IMR-90 (cell line): ENCODE measurements around the gene POFUT2. TPM values are rescaled to one million over a fixed set of nuclear protein-coding genes. Genes with fewer than 3 reads are reported as not detected.

Experiments used
- ATAC-seq: fragments of 200-7000 bp; cut with Tn5 transposase; 2 replicates; pipeline ENCODE4 v1.9.1; 2020; ENCODE audit warnings: low read depth, mild to moderate bottlenecking, moderate library complexity
- BruUV-seq: library from RNA; stranded (reverse); fragments of 400-500 nt; replicated peaks from 2 replicates; lab custom pipeline; 2021; lab: Mats Ljungman, UMichigan
- CTCF ChIA-PET: fragments of 300-600 bp; formaldehyde crosslinking; extraction: SDS; loops from one replicate; lab custom pipeline; 2021; ENCODE audit warnings: antibody characterized with exemption; lab: Yijun Ruan, JAX
- POLR2A ChIA-PET: fragments of 300-600 bp; sonication (Branson Sonifier 250); formaldehyde crosslinking; loops from one replicate; lab custom pipeline; 2022; ENCODE audit warnings: antibody characterized with exemption; ENCODE audit not compliant: unreplicated experiment; lab: Charles Lee
- DNase-seq: peaks from one replicate; pipeline ENCODE4 v3.0.0; 2013
- H2AFZ ChIP-seq: replicated peaks from 2 replicates; pipeline ENCODE3; 2013; ENCODE audit warnings: low read length, mild to moderate bottlenecking; ENCODE audit not compliant: poor library complexity
- H2AK5ac ChIP-seq: 2 replicates; pipeline ENCODE4 v1.6.1; 2013; ENCODE audit warnings: low read depth, low read length, inconsistent platforms
- H2AK9ac ChIP-seq: replicated peaks from 2 replicates; pipeline ENCODE3; 2013; ENCODE audit warnings: mild to moderate bottlenecking, low read depth, low read length, moderate library complexity; ENCODE audit not compliant: poor library complexity
- H2BK120ac ChIP-seq: 2 replicates; pipeline ENCODE4 v1.6.1; 2013; ENCODE audit warnings: low read depth, low read length, inconsistent platforms
- H2BK15ac ChIP-seq: 3 replicates; pipeline ENCODE4 v1.6.1; 2013; ENCODE audit warnings: low read depth, low read length, inconsistent platforms
- H2BK20ac ChIP-seq: 2 replicates; pipeline ENCODE4 v1.6.1; 2013; ENCODE audit warnings: low read depth, mild to moderate bottlenecking, inconsistent platforms, low read length, moderate library complexity
- H2BK5ac ChIP-seq: 2 replicates; pipeline ENCODE4 v1.6.1; 2013; ENCODE audit warnings: mild to moderate bottlenecking, low read depth, low read length, inconsistent platforms; ENCODE audit not compliant: poor library complexity, severe bottlenecking
- H3K14ac ChIP-seq: replicated peaks from 2 replicates; pipeline ENCODE4 v1.6.1; 2013; ENCODE audit warnings: low read depth, low read length, inconsistent platforms
- H3K18ac ChIP-seq: 2 replicates; pipeline ENCODE4 v1.6.1; 2013; ENCODE audit warnings: low read depth, low read length, control low read depth
- H3K23ac ChIP-seq: 2 replicates; pipeline ENCODE4 v1.6.1; 2013; ENCODE audit warnings: low read depth, low read length, inconsistent platforms
- H3K27ac ChIP-seq: 2 replicates; pipeline ENCODE4 v1.5.1; 2013; ENCODE audit warnings: mild to moderate bottlenecking, control low read depth, low read length; ENCODE audit not compliant: insufficient read depth
- H3K27me3 ChIP-seq: 2 replicates; pipeline ENCODE4 v1.6.1; 2013; ENCODE audit warnings: low read length; ENCODE audit not compliant: control insufficient read depth, insufficient read depth
- H3K36me3 ChIP-seq: 2 replicates; pipeline ENCODE4 v1.6.1; 2013; ENCODE audit warnings: low read length, mixed read lengths; ENCODE audit not compliant: control insufficient read depth, insufficient read depth
- H3K4ac ChIP-seq: 2 replicates; pipeline ENCODE4 v1.6.1; 2013; ENCODE audit warnings: low read depth, low read length, inconsistent platforms
- H3K4me1 ChIP-seq: 2 replicates; pipeline ENCODE4 v1.6.1; 2013; ENCODE audit warnings: low read length, mixed read lengths; ENCODE audit not compliant: control insufficient read depth, insufficient read depth
- H3K4me2 ChIP-seq: 2 replicates; pipeline ENCODE4 v1.6.1; 2013; ENCODE audit warnings: low read depth, mild to moderate bottlenecking, control low read depth, low read length, moderate library complexity
- H3K4me3 ChIP-seq: 2 replicates; pipeline ENCODE4 v1.5.1; 2013; ENCODE audit warnings: low read depth, mild to moderate bottlenecking, control low read depth, low read length, moderate library complexity; ENCODE audit not compliant: insufficient read depth
- H3K56ac ChIP-seq: 2 replicates; pipeline ENCODE4 v1.6.1; 2013; ENCODE audit warnings: low read length, inconsistent platforms; ENCODE audit not compliant: insufficient read depth; ENCODE audit errors: extremely low read depth
- H3K79me1 ChIP-seq, 2 experiments: 2 replicates each; pipeline ENCODE4 v1.6.1; 2013; ENCODE audit warnings: low read length in 2 of 2, inconsistent platforms in 1 of 2, low read depth in 1 of 2
- H3K9ac ChIP-seq: 2 replicates; pipeline ENCODE4 v1.6.1; 2013; ENCODE audit warnings: low read depth, low read length, control low read depth
- H3K9me1 ChIP-seq: 2 replicates; pipeline ENCODE4 v1.6.1; 2013; ENCODE audit warnings: low read length, inconsistent platforms; ENCODE audit not compliant: insufficient read depth
- H3K9me3 ChIP-seq: 2 replicates; pipeline ENCODE4 v1.6.1; 2013; ENCODE audit warnings: low read length; ENCODE audit not compliant: control insufficient read depth, insufficient read depth
- H4K20me1 ChIP-seq: 2 replicates; pipeline ENCODE4 v1.6.1; 2013; ENCODE audit warnings: low read length, inconsistent platforms; ENCODE audit not compliant: insufficient read depth
- H4K5ac ChIP-seq: 2 replicates; pipeline ENCODE4 v1.6.1; 2013; ENCODE audit warnings: mild to moderate bottlenecking, low read depth, low read length, control low read depth
- H4K8ac ChIP-seq, 2 experiments: 2 replicates each; pipeline ENCODE4 v1.6.1; 2013; ENCODE audit warnings: low read depth in 2 of 2, low read length in 2 of 2, control low read depth in 1 of 2, inconsistent platforms in 1 of 2
- H4K91ac ChIP-seq: 2 replicates; pipeline ENCODE4 v1.6.1; 2013; ENCODE audit warnings: low read depth, low read length, inconsistent platforms; ENCODE audit not compliant: insufficient read depth
- CTCF ChIP-seq: conservative IDR thresholded peaks from 2 replicates; pipeline ENCODE4 v1.5.1; 2012; ENCODE audit warnings: mild to moderate bottlenecking, low read depth, low read length, improper control_type of control experiment
- FOS ChIP-seq: fragments of 150-350 bp; IDR thresholded peaks from 2 replicates; pipeline ENCODE4 v1.6.1; 2016; ENCODE audit warnings: low read depth, low read length
- MAZ ChIP-seq: IDR thresholded peaks from 2 replicates; pipeline ENCODE4 v1.6.1; 2012; ENCODE audit warnings: low read depth, mild to moderate bottlenecking, low read length, improper control_type of control experiment, moderate library complexity, borderline replicate concordance
- NFE2L2 ChIP-seq: fragments of 150-350 bp; IDR thresholded peaks from 2 replicates; pipeline ENCODE4 v1.6.1; 2016; ENCODE audit warnings: low read depth, mild to moderate bottlenecking, low read length
- POLR2A ChIP-seq: IDR thresholded peaks from 2 replicates; pipeline ENCODE4 v1.6.1; 2012; ENCODE audit warnings: mild to moderate bottlenecking, low read depth, low read length
- RAD21 ChIP-seq: IDR thresholded peaks from 2 replicates; pipeline ENCODE4 v1.6.1; 2012; ENCODE audit warnings: low read length, improper control_type of control experiment
- RFX5 ChIP-seq: IDR thresholded peaks from 2 replicates; pipeline ENCODE4 v1.8.0; 2012; ENCODE audit warnings: low read depth, mild to moderate bottlenecking, low read length, moderate library complexity
- SMC3 ChIP-seq: fragments of 150-350 bp; IDR thresholded peaks from 2 replicates; pipeline ENCODE4 v1.6.1; 2016; ENCODE audit warnings: low read depth, mild to moderate bottlenecking, antibody characterized with exemption, low read length, moderate library complexity
- WGBS, 2 experiments: methylation state at CpG; one replicate each; pipeline versions ENCODE4 v1.1.5 to v1.1.7; 2013; ENCODE audit warnings: missing lambda C conversion rate in 2 of 2; ENCODE audit not compliant: insufficient read length in 1 of 2; ENCODE audit errors: extremely low coverage in 2 of 2; 5-methylcytosine and 5-hydroxymethylcytosine counted together
- dilution Hi-C: fragments of 300-500 bp; cut with HindIII; formaldehyde crosslinking; loops from one replicate; pipeline ENCODE4 v1.14.3; 2018; ENCODE audit warnings: low sequenced_read_pairs; ENCODE audit not compliant: unreplicated experiment
- in situ Hi-C: fragments of 300-500 bp; cut with MboI; formaldehyde crosslinking; loops from 3 replicates; pipeline ENCODE4 v1.14.3; 2019; ENCODE audit warnings: low sequenced_read_pairs, inconsistent platforms, mixed read lengths
- intact Hi-C: fragments of 100-400 bp; cut with micrococcal nuclease; formaldehyde crosslinking; loops from 2 replicates; pipeline ENCODE4 v1.10.0; 2022
- polyA plus RNA-seq, 3 experiments: library from polyadenylated mRNA; depleted of rRNA; stranded (reverse); fragments of >200 nt; gene quantifications; 2 replicates each; pipeline ENCODE4 v1.2.3, GENCODE V29; 2012; ENCODE audit warnings: low replicate concordance in 1 of 3
- total RNA-seq: library from RNA; depleted of rRNA; stranded (reverse); fragments of >200 nt; gene quantifications from 2 replicates; pipeline ENCODE4 v1.2.3, GENCODE V29; 2012

The POFUT2 gene
- total and polyA plus RNA-seq, 2 of the 4 experiments (the other 2 are of a cell fraction): 18.8 to 59.3 TPM

- TF ChIP-seq SMC3 (no peak), CTCF (no peak), FOS (no peak), RFX5 (no peak), MAZ (no peak), NFE2L2 (no peak), RAD21 (no peak), POLR2A (no peak)
- no peak for DNase-seq
- Histone ChIP-seq H3K9me1 (peaks cover 7% of the 10 kb centered on the region; the same call in 1 of the 2 replicates), H3K4me3 (no peak overlapping the region), H4K91ac (no peak overlapping the region), H3K14ac (no peak overlapping the region), H3K23ac (no peak overlapping the region), H2AFZ (no peak overlapping the region), H4K8ac (no peak overlapping the region), H3K79me1 (0 out of 4 replicates have a peak, but pooled peaks cover 0 to 6% of the 10 kb centered on the region in 2 experiments), H3K18ac (no peak overlapping the region), H2BK5ac (no peak overlapping the region), H3K9me3 (no peaks in the 10 kb centered on the region), H3K4ac (no peak overlapping the region), H2BK20ac (no peak overlapping the region), H4K5ac (no peak overlapping the region), H3K9ac (no peak overlapping the region), H2AK5ac (no peak overlapping the region), H3K56ac (no peak overlapping the region), H3K4me1 (peaks cover 2% of the 10 kb centered on the region; the same call in 1 of the 2 replicates), H3K4me2 (no peak overlapping the region), H2AK9ac (no peak overlapping the region), H4K20me1 (peaks cover 11% of the 10 kb centered on the region; the same call in 1 of the 2 replicates), H2BK15ac (no peak overlapping the region), H2BK120ac (no peak overlapping the region), H3K27ac (no peak overlapping the region), H3K27me3 (peaks cover 21% of the 10 kb centered on the region), H3K36me3 (peaks cover 12% of the 10 kb centered on the region; the same call in 1 of the 2 replicates)
- in situ Hi-C loops (no loop called here), dilution Hi-C loops (no loop called here), intact Hi-C loops (no loop called here)
- ChIA-PET CTCF (no interaction called here), POLR2A (no interaction called here)
- 77% methylated on average over 15 of the region's 19 CpGs; no CpG with 5 or more reads in 1 of the 2 experiments for WGBS, 2 experiments
- no TSS peak for BruUV-seq
- ATAC-seq: no peak
Observed at GRCh38 chr21:45258466-45258865, 29.2 kb downstream of the POFUT2 start.
